CD14-positive monocyte (primary cell): ENCODE results near the gene CD247. TPM values are rescaled to one million over a fixed set of nuclear protein-coding genes. Genes with fewer than 3 reads are reported as not detected.

Experiments
- DNase-seq, 3 donors: peaks; one replicate each; pipeline ENCODE4 v3.0.0-alpha.2; 2011 to 2022
- H2AFZ ChIP-seq: 2 replicates; pipeline ENCODE4 v1.6.0; 2012; ENCODE audit warnings: mild to moderate bottlenecking, low read depth, low read length, inconsistent platforms; ENCODE audit not compliant: insufficient read depth, poor library complexity, severe bottlenecking
- H3K27ac ChIP-seq, 2 donors: 1 replicate in 1 of 2; 2 replicates in 1 of 2; pipeline ENCODE4 v1.5.1; 2012 to 2013; ENCODE audit warnings: low read length in 2 of 2, control low read depth in 1 of 2, inconsistent platforms in 1 of 2, low read depth in 1 of 2, mild to moderate bottlenecking in 1 of 2
- H3K27me3 ChIP-seq, 2 donors: one replicate each; pipeline versions ENCODE4 v1.6.0 to v1.6.1; 2011 to 2013; ENCODE audit warnings: low read length in 2 of 2; ENCODE audit not compliant: control insufficient read depth in 2 of 2, insufficient read depth in 2 of 2
- H3K36me3 ChIP-seq, 2 donors: replicated peaks in 1 of 2; 1 replicate in 1 of 2; 2 replicates in 1 of 2; pipeline versions ENCODE4 v1.5.1 to v1.6.1; 2012 to 2013; ENCODE audit warnings: low read length in 2 of 2, control low read depth in 1 of 2, inconsistent platforms in 1 of 2, mild to moderate bottlenecking in 1 of 2; ENCODE audit not compliant: insufficient read depth in 2 of 2, control insufficient read depth in 1 of 2
- H3K4me1 ChIP-seq, 2 donors: 1 replicate in 1 of 2; 2 replicates in 1 of 2; pipeline versions ENCODE4 v1.5.1 to v1.6.1; 2012 to 2013; ENCODE audit warnings: low read length in 2 of 2, control low read depth in 1 of 2, inconsistent platforms in 1 of 2, mild to moderate bottlenecking in 1 of 2, moderate library complexity in 1 of 2; ENCODE audit not compliant: insufficient read depth in 2 of 2, control insufficient read depth in 1 of 2
- H3K4me2 ChIP-seq: replicated peaks from 2 replicates; pipeline ENCODE3; 2012; ENCODE audit warnings: low read length, moderate library complexity, mild to moderate bottlenecking; ENCODE audit not compliant: poor library complexity, severe bottlenecking; ENCODE audit errors: extremely low read depth
- H3K4me3 ChIP-seq, 3 experiments: fragments of 200-600 bp in 1 of 3; sonication (generic) in 1 of 3; replicated peaks in 1 of 3; 1 replicate in 2 of 3; 2 replicates in 1 of 3; pipeline ENCODE4 v1.5.1; 2011 to 2013; ENCODE audit warnings: low read length in 3 of 3, mild to moderate bottlenecking in 3 of 3, control low read depth in 2 of 3, low read depth in 2 of 3, inconsistent platforms in 1 of 3, moderate library complexity in 1 of 3
- H3K79me2 ChIP-seq: 2 replicates; pipeline ENCODE4 v1.6.0; 2012; ENCODE audit warnings: mild to moderate bottlenecking, control low read depth, inconsistent platforms, low read length, moderate library complexity; ENCODE audit not compliant: insufficient read depth
- H3K9ac ChIP-seq: 2 replicates; pipeline ENCODE4 v1.6.0; 2017; ENCODE audit warnings: low read length, mild to moderate bottlenecking; ENCODE audit not compliant: insufficient read depth, poor library complexity, severe bottlenecking
- H3K9me3 ChIP-seq, 2 donors: replicated peaks in 1 of 2; 1 replicate in 1 of 2; 2 replicates in 1 of 2; pipeline versions ENCODE4 v1.5.1 to v1.6.1; 2012 to 2013; ENCODE audit warnings: low read length in 2 of 2, control low read depth in 1 of 2; ENCODE audit not compliant: control insufficient read depth in 1 of 2, insufficient read depth in 1 of 2
- H4K20me1 ChIP-seq: 2 replicates; pipeline ENCODE4 v1.6.0; 2012; ENCODE audit warnings: mild to moderate bottlenecking, low read length, control low read depth, moderate library complexity; ENCODE audit not compliant: insufficient read depth
- H3K27ac Mint-ChIP-seq, 7 donors: one replicate each; pipeline ENCODE4 v1.8.0; 2020; ENCODE audit warnings: mild to moderate bottlenecking in 7 of 7, mixed read lengths in 7 of 7, moderate library complexity in 6 of 7, inconsistent platforms in 2 of 7
- H3K27me3 Mint-ChIP-seq, 3 donors: one replicate each; pipeline ENCODE4 v1.8.0; 2021 to 2022; ENCODE audit warnings: low read depth in 3 of 3, mild to moderate bottlenecking in 3 of 3, mixed read lengths in 3 of 3, moderate library complexity in 3 of 3, inconsistent platforms in 1 of 3
- H3K36me3 Mint-ChIP-seq, 2 donors: one replicate each; pipeline ENCODE4 v1.8.0; 2020; ENCODE audit warnings: mixed read lengths in 2 of 2, inconsistent platforms in 1 of 2, mild to moderate bottlenecking in 1 of 2
- H3K4me1 Mint-ChIP-seq: one replicate; pipeline ENCODE4 v1.8.0; 2020; ENCODE audit warnings: mild to moderate bottlenecking, mixed read lengths
- H3K4me3 Mint-ChIP-seq, 2 donors: one replicate each; pipeline ENCODE4 v1.8.0; 2020; ENCODE audit warnings: mild to moderate bottlenecking in 2 of 2, mixed read lengths in 2 of 2, moderate library complexity in 1 of 2
- H3K9me3 Mint-ChIP-seq, 7 donors: one replicate each; pipeline ENCODE4 v1.8.0; 2020 to 2022; ENCODE audit warnings: mixed read lengths in 7 of 7, mild to moderate bottlenecking in 6 of 7, moderate library complexity in 6 of 7, inconsistent platforms in 2 of 7
- CTCF ChIP-seq: fragments of 200-600 bp; IDR thresholded peaks from one replicate; pipeline ENCODE4 v1.8.0; 2022; ENCODE audit warnings: antibody characterized with exemption, mild to moderate bottlenecking
- WGBS: methylation state at CpG from one replicate; pipeline ENCODE4 v1.1.5; 2013; ENCODE audit warnings: missing lambda C conversion rate; ENCODE audit not compliant: insufficient coverage; 5-methylcytosine and 5-hydroxymethylcytosine counted together
- intact Hi-C, 2 donors: fragments of 100-400 bp; cut with micrococcal nuclease; formaldehyde crosslinking; loops; one replicate each; pipeline versions ENCODE4 v1.15.0 to v1.15.1; 2023
- polyA plus RNA-seq, 3 donors: library from polyadenylated mRNA; depleted of rRNA in 1 of 3; unstranded in 2 of 3; stranded (reverse) in 1 of 3; fragments of 300-500 nt in 2 of 3; fragments of >200 nt in 1 of 3; fragmentation: Illumina TruSeq in 2 of 3; gene quantifications; 1 replicate in 2 of 3; 2 replicates in 1 of 3; pipeline ENCODE4 v1.2.3, GENCODE V29; 2012 to 2021

Gene CD247
- polyA plus RNA-seq, 3 donors = 0.29 to 1.8 (median 1.6) TPM

- H3K36me3 Mint-ChIP-seq = no peaks in the 10 kb centered on the region
- Histone ChIP-seq H3K9me3 (no peaks in the 10 kb centered on the region), H3K79me2 (no peaks in the 10 kb centered on the region), H3K4me1 (no peaks in the 10 kb centered on the region), H3K27ac (no peak overlapping the region), H3K27me3 (no peaks in the 10 kb centered on the region), H3K9ac (no peak overlapping the region), H3K4me3 (no peak overlapping the region), H4K20me1 (no peaks in the 10 kb centered on the region), H3K4me2 (no peak overlapping the region), H3K36me3 (no peaks in the 10 kb centered on the region), H2AFZ (no peak overlapping the region)
- 100% methylated on average over 1 of the region's 1 CpG for WGBS
- no peaks in the 10 kb centered on the region for H3K9me3 Mint-ChIP-seq
- H3K4me1 Mint-ChIP-seq = peaks cover 5% of the 10 kb centered on the region
- H3K27ac Mint-ChIP-seq = no peak overlapping the region
- TF ChIP-seq CTCF = no peak
- H3K27me3 Mint-ChIP-seq = peaks cover 0 to 3% (median 2%) of the 10 kb centered on the region in 3 donors
- DNase-seq = no peak
- no peak overlapping the region for H3K4me3 Mint-ChIP-seq
- intact Hi-C loops = no loop called here
Observed at GRCh38 chr1:167465743-167466142, 52.6 kb downstream of the CD247 start.

GRCh38 chr1:167465018-167465417 is 53.3 kb downstream of the CD247 start:
- no peaks in the 10 kb centered on the region for H3K79me2 ChIP-seq
- Mint-ChIP-seq H3K27me3 (peaks cover 0 to 4% (median 2%) of the 10 kb centered on the region in 3 donors), H3K4me1 (peaks cover 5% of the 10 kb centered on the region), H3K27ac (no peak overlapping the region), H3K9me3 (no peaks in the 10 kb centered on the region), H3K4me3 (no peak overlapping the region), H3K36me3 (no peaks in the 10 kb centered on the region)
- H3K9me3 ChIP-seq = no peaks in the 10 kb centered on the region
- no peak for DNase-seq
- no peak overlapping the region for H3K27ac ChIP-seq
- no peaks in the 10 kb centered on the region for H3K27me3 ChIP-seq
- no CpG with 5 or more reads among the region's 2 CpGs for WGBS
- H2AFZ ChIP-seq = no peak overlapping the region
- H3K4me3 ChIP-seq = no peak overlapping the region
- TF ChIP-seq CTCF = no peak
- no peak overlapping the region for H3K9ac ChIP-seq
- intact Hi-C loops = no loop called here
- no peaks in the 10 kb centered on the region for H4K20me1 ChIP-seq
- no peak overlapping the region for H3K4me2 ChIP-seq
- H3K4me1 ChIP-seq = no peaks in the 10 kb centered on the region
- no peaks in the 10 kb centered on the region for H3K36me3 ChIP-seq
